NK-92 (cell line): ENCODE data around the gene CATSPER4.

Experiments
- DNase-seq: peaks from one replicate; lab custom pipeline; 2025; ENCODE audit not compliant: unreplicated experiment; lab: John Stamatoyannopoulos, UW

CATSPER4 gene

DNA sequence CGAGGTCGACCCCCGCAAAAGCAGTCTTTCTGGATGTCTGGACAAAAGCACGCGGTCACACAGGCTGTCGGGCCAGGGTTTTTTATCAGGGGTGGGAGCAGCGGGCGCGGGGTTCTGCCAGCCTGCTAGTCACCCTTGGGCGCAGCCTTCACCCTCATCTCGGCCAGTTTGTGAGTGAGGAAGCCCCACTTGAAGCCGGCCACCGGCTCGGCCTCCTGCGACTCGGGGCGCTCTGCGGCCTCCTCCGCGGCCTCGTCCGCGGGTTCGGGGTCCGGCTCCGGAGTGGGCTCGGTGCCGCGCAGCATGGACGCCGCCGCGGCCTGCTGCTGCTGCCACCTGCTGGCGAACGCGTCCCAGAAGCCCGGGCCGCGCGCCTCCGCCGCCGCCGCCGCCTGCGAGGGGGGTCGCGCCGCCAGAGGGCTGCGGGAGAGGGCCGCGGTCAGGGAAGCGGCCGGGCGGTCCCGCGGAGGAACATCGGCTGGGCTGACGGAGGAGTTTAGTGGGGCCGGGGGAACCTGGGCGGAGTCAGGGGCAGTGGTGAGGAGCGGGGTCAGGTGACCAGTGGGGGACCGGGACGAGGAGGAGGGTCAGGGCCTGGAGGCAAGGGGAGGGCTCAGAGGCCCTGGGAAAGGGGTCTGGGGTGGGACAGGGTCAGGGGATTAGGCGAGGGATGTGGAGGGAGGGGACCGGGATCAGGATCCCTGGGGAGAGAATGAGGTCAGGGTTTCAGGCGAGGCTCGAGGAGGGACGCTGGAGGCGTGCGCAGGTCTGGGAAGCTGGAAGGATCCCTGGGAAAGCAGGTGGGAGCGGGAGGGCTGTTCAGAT, 26.2 kb upstream of the CATSPER4 start:
- no peak for DNase-seq

DNA sequence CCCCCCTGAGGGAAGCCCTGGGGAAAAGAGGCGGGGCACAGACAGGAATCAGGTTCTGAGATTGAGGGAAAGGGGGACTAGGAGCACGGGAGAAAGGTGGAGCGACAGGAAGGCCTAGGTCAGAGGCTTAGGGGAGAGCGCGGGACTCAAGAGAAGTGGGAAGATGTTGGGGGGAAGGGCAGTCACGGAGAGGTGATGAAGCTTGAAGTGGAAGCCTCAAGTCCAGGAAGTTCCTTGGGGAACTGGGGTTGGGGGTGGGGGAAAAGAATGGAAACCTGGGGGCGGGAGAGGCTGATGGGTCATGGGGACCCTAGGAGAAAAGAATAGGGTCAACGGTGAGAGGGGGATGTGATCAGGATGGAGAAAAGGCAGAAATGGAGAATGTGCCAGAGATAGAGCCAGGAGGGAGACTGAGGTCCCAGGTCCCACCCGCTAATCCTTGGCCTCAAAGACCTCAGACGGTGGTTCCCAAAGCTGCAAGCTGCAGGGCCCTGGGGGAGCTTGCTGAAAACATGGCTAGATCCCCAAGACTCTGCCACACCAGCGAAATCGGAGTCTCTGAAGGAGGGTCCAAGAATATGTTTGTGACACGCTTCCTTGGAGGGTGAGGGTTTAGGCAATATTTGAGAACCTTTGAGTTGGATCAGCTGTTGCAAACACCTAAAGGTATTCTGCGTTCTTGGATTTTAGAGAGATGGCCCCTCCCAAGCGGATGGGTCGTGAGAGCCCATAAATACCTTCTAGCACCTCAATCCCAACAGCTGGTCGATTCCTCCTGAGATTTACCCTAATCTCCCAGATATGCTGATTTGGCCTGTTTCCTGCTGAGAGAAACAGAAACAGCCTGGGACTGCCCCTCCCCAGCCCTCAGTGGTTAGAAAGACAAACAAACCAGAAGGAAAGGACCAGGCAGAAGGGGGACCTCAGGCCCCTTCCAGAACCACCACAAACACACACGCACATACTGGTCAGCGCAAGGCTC, 25.2 kb upstream of the CATSPER4 start:
- DNase-seq: no peak

DNA sequence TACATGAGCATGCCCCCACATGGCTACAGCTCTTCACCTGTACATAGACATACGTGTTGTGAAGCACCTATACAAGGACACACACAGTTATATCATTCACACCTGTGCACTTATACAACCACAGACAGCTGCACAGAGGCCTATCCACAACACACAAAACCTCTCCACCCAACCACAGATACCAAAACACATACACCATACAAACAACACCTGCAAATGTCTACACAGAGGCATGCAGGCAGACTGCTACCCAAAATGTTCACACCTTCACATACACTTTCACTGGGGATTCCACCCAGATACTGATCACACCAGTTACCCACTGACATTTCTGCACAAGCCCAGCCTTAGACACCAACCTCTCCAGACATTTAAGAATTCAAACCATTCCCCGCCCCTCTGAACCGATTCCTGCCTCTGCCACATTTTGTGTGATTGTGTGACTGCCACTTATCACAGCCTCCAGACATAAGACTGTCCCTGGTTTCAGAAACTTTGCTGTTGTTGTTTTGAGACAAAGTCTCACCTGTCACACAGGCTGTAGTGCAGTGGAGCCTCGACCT, 23.6 kb upstream of the CATSPER4 start:
- DNase-seq: no peak

DNA sequence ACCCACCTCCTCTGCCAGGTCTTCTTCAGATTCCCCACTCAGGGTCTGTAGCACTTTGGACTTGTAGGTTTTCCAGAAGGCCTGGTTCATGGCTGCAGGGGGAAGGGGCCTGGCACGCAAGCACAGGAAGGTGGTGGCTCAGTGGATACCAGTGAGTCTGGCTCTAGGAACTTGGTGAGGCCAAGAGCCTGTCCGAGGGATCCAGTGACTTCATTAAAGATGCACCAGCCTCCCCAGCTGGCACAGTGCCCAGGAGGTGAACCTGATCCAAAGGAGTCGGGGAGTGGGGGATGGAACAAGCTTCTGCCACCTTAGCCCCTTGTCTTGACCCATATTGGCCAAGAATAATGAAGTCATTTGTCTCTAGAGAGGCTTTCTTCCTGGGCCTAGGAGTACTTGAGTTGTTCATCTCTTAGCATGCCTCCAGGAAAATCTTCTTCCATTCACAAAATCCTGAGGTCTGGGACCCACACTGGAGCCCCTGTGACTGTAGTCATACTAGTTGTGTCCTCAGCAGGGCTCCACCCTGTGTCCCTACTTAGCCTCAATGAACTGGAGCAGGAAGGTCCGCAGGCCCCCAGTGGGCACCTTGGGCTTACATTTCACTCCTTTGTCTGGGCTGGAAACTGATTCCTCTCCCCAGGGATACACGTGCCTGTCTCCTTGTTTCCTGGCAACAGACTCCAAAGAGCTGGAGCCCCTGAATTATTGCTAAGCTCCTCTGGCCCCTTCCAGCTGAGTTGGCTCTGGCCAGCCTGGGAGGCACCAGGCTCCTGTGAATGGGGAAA, 21.8 kb upstream of the CATSPER4 start, which contains the start of gene C1orf232:
C1orf232 (minus strand) TSS at position 554 of the 788 bp plus-strand sequence; CDS start at position 90, 464 bp downstream.
- DNase-seq: no peak

DNA sequence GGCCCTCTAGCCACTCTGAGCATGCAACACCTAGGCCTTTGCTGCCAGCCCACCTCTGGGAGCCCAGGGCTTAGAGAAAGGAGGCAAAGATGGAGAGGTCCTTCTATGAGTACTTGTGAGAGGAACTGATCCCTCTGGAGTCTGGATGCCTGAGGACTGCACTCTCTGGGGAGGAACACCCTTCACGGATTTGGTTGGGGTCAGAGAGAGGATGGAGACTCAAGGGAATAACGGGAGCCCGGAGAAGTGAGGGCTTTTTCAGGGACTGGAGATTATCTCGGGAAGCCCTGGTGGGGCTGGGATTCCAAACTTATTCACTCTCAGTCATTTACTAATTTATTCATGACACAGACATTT, 21.2 kb upstream of the CATSPER4 start:
- no peak for DNase-seq

DNA sequence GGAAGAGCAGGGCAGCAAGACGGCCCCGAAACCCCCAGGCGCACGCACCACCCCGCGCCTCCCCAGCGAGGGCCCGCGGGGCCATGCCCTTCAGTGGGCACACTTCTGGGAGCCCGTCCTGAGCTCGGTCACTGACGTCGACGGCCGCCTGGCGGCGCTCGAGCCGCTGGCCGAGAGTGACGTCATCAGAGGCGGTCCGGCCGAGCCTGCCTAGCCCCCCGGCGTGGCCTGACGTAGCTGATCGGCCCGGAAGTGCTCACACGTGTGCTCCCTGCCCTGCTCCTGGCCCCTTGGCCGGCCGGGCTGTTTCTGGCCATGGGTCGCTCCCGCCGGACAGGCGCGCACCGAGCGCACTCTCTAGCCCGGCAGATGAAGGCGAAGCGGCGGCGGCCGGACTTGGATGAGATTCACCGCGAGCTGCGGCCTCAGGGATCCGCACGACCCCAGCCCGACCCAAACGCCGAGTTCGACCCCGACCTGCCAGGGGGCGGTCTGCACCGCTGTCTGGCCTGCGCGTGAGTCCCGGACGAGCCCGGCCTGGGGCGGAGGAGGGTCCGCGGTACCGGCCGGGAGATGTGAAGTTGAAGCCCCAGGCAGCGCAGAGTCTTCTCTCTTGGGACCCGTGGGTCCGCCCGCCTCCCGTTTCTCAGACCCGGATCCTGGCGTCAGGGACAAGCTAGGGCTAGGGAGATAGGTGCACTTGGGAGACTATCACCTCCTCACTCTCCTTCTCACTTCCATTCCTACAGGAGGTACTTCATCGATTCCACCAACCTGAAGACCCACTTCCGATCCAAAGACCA, 20.5 kb upstream of the CATSPER4 start, which contains the start of gene ZNF593:
ZNF593 (plus strand) TSS at position 240 of the 803 bp plus-strand sequence; CDS start at position 316, 76 bp downstream.
- DNase-seq: no peak

DNA sequence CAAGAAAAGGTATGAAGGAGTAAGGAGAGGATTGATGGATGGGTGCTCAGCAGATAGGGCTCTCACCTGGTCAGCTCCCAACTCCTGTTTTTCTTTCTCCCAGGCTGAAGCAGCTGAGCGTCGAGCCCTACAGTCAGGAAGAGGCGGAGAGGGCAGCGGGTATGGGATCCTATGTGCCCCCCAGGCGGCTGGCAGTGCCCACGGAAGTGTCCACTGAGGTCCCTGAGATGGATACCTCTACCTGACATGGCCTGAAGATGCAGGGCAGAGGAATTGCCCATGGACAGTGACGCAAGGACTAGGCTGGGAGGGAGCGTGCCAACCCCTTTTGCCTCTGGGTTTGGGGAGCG, 20.0 kb upstream of the CATSPER4 start:
- DNase-seq: no peak

DNA sequence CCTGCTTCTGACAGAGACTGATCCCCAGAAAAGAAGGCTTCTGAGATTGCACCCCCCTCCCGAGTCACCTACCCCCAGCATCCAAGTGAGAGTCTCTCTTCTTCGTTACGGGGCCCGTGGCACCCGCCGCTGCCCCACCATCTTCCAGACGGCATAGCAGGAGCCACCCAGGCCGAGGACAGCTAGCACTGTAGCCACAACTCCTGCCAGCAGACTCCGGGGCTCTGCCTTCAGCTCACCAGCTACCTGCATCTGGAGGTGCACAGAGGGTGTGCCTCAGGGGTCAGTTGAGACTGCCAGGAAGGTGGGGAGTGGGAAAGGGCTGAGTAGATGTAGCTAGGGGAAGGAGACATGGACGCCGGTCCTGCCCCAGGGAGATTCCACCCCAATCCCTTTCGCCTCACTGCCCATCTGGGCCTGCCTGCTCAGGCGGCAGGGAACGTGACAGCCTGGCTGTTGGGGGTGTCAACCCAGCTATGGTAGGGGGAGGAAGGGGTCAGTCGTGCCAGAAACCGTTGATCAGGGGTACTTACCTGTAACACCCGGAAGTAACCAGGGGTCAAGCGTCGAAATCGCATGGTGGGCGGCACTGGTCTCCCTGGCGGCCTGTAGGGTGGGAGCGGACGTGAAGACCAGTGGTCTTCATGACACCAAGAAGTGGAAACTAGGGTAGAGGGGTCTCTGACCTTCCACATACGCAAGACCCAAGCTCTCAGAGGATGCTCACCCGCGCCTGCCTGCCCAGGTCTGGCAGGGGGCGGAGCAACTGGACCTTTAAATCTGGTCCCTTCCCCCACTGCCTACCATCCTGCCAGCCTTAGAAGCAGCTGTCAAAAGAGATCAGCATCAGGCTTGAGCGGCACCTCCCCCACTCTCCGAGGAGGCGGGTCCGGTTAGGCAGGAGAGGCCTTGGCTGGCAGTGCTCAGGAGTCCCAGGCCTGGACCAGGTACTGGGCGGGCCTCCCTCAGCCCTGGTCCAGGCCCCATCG, 19.0 kb upstream of the CATSPER4 start, which contains the start of gene ZNF593OS:
ZNF593OS (minus strand) TSS at position 749 of the 989 bp plus-strand sequence; CDS start at position 578, 171 bp downstream.
- DNase-seq: no peak

DNA sequence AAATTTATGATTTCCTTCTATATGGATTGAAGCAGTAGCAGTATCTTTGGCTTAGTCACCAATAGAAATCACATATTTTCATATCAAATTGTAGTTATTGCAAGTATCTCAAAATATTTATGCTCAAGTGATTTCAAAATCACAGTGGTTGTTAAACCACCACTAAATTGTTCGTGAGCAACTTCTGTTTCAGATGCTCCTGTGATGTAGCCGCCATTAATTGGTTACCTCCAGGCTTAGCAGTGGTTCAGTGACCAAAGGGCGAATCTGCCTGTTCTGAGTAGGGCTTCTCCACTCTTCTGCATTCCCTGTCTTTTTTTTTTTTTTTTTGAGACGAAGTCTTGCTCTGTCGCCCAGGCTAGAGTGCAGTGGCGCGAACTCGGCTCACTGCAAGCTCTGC, 15.1 kb upstream of the CATSPER4 start:
- no peak for DNase-seq

DNA sequence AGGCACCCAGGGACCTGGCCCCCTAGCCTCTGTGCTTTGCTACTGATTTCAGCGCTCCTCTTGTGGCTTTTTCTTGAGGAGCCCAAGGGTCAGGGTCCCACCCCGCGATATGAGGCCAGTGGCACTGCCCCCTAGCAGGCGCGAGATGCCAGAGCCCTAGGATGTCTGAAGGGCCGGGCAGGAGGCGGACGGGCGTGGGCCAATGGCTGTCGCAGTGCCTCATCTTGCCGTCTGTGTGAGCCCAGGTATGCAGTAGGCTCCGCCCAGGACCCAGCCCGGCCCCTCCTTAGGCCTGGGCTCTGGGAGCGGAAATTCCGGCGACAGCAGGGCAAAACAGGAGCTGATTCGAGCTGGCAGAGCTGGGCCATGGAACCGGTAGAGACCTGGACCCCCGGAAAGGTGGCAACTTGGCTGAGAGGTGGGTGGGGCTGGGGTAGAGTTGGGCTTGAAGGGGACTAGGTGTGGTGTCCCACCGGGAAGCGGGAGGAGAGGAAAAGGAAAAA, 13.2 kb upstream of the CATSPER4 start, which contains the start of gene CNKSR1:
CNKSR1 (plus strand) TSS at position 310 of the 503 bp plus-strand sequence; CDS start at position 367, 57 bp downstream.
- DNase-seq: no peak

DNA sequence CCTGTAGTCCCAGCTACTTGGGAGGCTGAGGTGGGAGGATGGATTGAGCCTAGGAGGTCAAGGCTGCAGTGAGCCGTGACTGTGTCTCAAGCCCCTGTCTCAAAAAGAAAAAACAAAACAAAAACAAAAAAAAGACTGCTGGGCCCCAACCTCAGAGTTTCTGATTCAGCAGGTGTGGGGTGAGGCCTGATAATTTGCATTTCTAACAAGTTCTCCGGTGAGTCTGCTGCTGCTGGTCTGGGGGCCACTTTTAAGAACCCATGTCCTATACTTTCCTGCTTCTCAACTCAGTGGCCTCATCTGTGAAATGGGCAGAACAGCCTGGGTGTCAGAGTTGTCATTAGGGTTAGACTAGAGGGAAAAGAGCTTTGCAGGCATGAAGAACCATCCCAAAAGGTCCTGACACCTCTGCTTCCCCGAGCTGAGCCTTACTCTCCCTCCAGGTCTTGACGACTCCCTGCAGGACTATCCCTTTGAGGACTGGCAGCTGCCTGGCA, 10.3 kb upstream of the CATSPER4 start:
- DNase-seq: no peak

DNA sequence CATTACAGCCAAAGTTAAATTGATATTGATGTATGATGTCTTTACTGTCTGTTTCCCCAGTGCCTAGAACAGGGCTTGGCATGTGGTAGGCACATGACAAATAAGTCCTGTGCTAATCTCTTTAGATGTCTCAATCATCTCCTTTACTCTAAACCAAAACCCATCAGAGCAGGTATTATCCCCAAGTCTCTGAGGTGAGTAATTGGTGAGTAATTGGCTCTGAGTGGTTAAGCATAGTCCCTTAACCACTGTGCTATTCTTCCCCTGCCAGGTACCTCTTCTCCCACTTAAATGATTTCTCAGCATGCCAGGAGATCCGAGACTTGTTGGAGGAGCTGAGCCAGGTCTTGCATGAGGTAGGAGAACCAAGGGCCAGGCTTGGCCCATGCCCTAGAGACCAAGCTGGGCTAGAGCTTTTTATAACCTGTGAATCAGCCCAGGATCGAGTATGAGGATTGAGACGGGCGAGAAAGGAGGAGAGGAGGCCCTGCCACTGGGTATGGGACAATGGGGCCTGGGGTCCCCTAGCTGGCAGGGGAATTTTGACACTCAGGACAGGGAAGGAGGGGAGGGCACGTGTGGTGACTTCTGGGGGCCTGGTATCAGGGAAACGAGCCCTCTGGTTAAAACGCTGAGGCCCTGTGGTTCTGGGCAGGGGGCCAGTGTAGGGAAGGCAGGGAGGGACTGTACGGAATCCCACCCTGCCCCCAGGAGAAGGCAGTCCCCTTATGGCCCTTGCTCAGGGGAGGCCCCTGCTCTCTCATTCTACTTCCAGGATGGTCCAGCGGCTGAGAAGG, 8.6 kb upstream of the CATSPER4 start:
- no peak for DNase-seq

DNA sequence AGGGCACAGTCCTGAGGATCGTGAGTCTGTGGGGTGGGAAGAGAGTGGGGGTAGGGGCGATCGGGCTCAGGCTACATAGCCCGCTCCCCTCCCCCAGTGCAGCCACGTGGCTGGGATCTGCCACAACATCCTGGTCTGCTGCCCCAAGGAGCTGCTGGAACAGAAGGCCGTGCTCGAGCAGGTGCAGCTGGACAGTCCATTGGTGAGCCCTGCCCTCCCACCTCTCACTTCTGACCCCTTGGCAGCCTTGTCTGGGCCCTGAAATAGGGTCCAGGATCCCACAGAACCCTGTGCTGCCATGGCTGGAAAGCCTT, 8.1 kb upstream of the CATSPER4 start:
- DNase-seq: no peak

DNA sequence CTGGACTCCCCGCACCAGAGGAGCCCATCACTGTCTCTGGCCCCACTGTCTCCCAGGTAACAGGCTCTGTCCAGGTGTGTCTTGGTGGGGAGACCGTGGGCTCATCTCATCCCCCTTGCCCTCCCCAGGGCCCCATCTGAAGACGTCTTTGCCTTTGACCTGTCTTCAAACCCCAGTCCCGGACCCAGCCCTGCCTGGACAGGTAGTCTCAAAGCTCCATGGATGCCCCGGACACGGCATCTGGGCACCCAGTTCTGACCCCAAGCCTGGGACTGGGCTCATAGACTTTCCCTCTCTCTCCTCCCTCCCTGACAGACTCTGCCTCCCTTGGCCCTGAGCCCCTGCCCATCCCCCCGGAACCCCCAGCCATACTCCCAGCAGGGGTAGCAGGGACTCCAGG, 6.3 kb upstream of the CATSPER4 start:
- DNase-seq: no peak

DNA sequence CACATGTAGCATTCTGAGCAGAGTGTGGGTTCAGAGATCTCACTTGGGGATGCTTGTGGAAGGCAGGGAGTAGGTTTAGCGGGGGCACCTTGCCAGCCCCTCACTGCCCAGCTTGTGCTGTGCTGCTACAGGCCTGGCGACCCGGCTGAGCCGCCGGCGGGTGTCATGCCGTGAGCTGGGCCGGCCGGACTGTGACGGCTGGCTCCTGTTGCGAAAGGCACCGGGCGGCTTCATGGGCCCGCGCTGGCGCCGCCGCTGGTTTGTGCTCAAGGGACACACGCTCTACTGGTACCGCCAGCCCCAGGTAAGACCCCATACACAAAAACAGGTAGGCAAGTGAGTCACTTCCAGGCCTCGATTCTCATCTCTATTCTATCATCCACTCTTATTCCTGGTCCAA, 5.5 kb upstream of the CATSPER4 start:
- no peak for DNase-seq

DNA sequence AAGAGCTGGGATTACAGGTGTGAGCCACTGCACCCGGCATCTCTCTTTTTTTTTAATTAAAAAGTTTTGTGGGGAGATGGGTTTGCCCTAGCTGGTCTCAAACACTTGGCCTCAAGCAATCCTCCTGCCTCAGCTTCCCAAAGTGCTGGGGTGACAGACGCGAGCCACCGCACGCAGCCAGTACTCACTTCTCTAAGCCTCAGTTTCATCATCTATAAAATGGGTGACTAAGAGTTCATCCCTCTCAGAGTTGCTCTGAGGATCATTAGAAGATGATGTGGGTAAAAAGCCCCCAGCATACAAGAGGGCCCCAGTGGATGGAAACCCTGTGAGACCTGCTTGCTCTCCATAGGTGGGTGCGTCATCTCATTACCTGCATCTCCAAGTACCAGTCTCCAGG, 2.5 kb upstream of the CATSPER4 start:
- no peak for DNase-seq

DNA sequence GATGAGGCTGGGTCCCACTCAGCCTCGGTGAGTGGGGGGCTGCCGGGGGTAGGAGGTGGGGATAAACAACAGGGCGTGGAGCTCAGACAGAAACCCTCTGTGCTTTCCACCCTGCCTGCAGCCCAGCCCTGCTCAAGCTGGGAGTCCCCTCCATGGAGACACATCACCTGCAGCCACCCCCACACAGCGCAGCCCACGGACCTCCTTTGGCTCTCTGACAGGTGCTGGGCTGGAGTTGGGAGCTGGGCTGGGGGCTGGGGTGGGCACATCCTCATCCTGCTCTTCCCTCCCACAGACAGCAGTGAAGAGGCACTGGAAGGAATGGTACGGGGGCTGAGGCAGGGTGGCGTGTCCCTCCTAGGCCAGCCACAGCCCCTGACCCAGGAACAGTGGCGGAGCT, 1.9 kb upstream of the CATSPER4 start:
- DNase-seq: no peak
